ENCODE data around the gene TAT. TPM values are rescaled to one million over a fixed set of nuclear protein-coding genes. Genes with fewer than 3 reads are reported as not detected.
"Not testable (repeated sequence)": the region's sequence is repeated elsewhere in the genome, so short reads cannot be mapped to it uniquely, and the experiment has no call there.

Gene TAT
- not detected in 2 replicates for total RNA-seq (2012; rRNA removed)

- Histone ChIP-seq H3K9ac (ENCODE audit: low read depth, low read length) (no peak within 1 kb of the TSS), H3K4me1 (ENCODE audit: control insufficient read depth, insufficient read depth, low read length) (no peaks in the 10 kb centered on the region), H3K27me3 (ENCODE audit: control insufficient read depth, insufficient read depth, low read length) (peaks cover 27% of the 10 kb centered on the region), H3K4me2 (ENCODE audit: low read length) (no peak within 1 kb of the TSS), H3K4me3 (ENCODE audit: low read length) (no peak within 1 kb of the TSS), H3K36me3 (ENCODE audit: insufficient read depth, low read length) (no peaks in the 10 kb centered on the region), H3K9me3 (replicated peaks; ENCODE audit: low read length) (no peaks in the 10 kb centered on the region)
Measured at GRCh38 chr16:71576971-71577370, at the start of gene TAT. Gene TAT, minus strand, starts transcription at chr16:71577092. Its CDS starts 677 bp downstream, at chr16:71576415.

- Histone ChIP-seq H3K9ac (ENCODE audit: low read depth, low read length) (no peak within 1 kb of the TSS), H3K36me3 (ENCODE audit: insufficient read depth, low read length) (no peaks in the 10 kb centered on the region), H3K4me3 (ENCODE audit: low read length) (peak within 1 kb of the TSS; percentile 61), H3K27me3 (ENCODE audit: control insufficient read depth, insufficient read depth, low read length) (peaks cover 59% of the 10 kb centered on the region), H3K4me2 (ENCODE audit: low read length) (peak within 1 kb of the TSS; percentile 77), H3K4me1 (ENCODE audit: control insufficient read depth, insufficient read depth, low read length) (peaks cover 5% of the 10 kb centered on the region), H3K9me3 (replicated peaks; ENCODE audit: low read length) (no peaks in the 10 kb centered on the region)
Measured at GRCh38 chr16:71626018-71626857, 49.3 kb upstream of the TAT start, which contains the start of gene MARVELD3. Gene MARVELD3, plus strand, starts transcription at chr16:71626184. Its CDS starts 46 bp downstream, at chr16:71626230.

GRCh38 chr16:71625113-71625850 lies 48.4 kb upstream of the TAT start:
- H3K9ac ChIP-seq (ENCODE audit: low read depth, low read length), result no peak overlapping the region
- no peaks in the 10 kb centered on the region for H3K36me3 ChIP-seq (ENCODE audit: insufficient read depth, low read length)
- no peaks in the 10 kb centered on the region for H3K9me3 ChIP-seq (replicated peaks; ENCODE audit: low read length)
- no peak overlapping the region for H3K4me3 ChIP-seq (ENCODE audit: low read length)
- H3K4me2 ChIP-seq (ENCODE audit: low read length), result no peak overlapping the region
- H3K4me1 ChIP-seq (ENCODE audit: control insufficient read depth, insufficient read depth, low read length), result peaks cover 5% of the 10 kb centered on the region
- peaks cover 65% of the 10 kb centered on the region for H3K27me3 ChIP-seq (ENCODE audit: control insufficient read depth, insufficient read depth, low read length)

GRCh38 chr16:71623597-71623996 lies 46.7 kb upstream of the TAT start:
- Histone ChIP-seq H3K4me2 (ENCODE audit: low read length) (no peak overlapping the region), H3K9me3 (replicated peaks; ENCODE audit: low read length) (no peaks in the 10 kb centered on the region), H3K4me1 (ENCODE audit: control insufficient read depth, insufficient read depth, low read length) (peaks cover 5% of the 10 kb centered on the region), H3K36me3 (ENCODE audit: insufficient read depth, low read length) (no peaks in the 10 kb centered on the region), H3K27me3 (ENCODE audit: control insufficient read depth, insufficient read depth, low read length) (peaks cover 66% of the 10 kb centered on the region), H3K4me3 (ENCODE audit: low read length) (no peak overlapping the region), H3K9ac (ENCODE audit: low read depth, low read length) (no peak overlapping the region)

- no peak overlapping the region for H3K4me3 ChIP-seq (ENCODE audit: low read length)
- no peaks in the 10 kb centered on the region for H3K36me3 ChIP-seq (ENCODE audit: insufficient read depth, low read length)
- peaks cover 61% of the 10 kb centered on the region for H3K27me3 ChIP-seq (ENCODE audit: control insufficient read depth, insufficient read depth, low read length)
- no peak overlapping the region for H3K4me2 ChIP-seq (ENCODE audit: low read length)
- H3K9me3 ChIP-seq (replicated peaks; ENCODE audit: low read length), result no peaks in the 10 kb centered on the region
- peaks cover 5% of the 10 kb centered on the region for H3K4me1 ChIP-seq (ENCODE audit: control insufficient read depth, insufficient read depth, low read length)
- H3K9ac ChIP-seq (ENCODE audit: low read depth, low read length), result no peak overlapping the region
Measured at GRCh38 chr16:71622088-71622487, 45.2 kb upstream of the TAT start.

- no peaks in the 10 kb centered on the region for H3K36me3 ChIP-seq (ENCODE audit: insufficient read depth, low read length)
- no peak overlapping the region for H3K4me2 ChIP-seq (ENCODE audit: low read length)
- H3K27me3 ChIP-seq (ENCODE audit: control insufficient read depth, insufficient read depth, low read length), result peaks cover 34% of the 10 kb centered on the region
- H3K4me3 ChIP-seq (ENCODE audit: low read length), result no peak overlapping the region
- H3K9ac ChIP-seq (ENCODE audit: low read depth, low read length), result no peak overlapping the region
- H3K9me3 ChIP-seq (replicated peaks; ENCODE audit: low read length), result no peaks in the 10 kb centered on the region
- H3K4me1 ChIP-seq (ENCODE audit: control insufficient read depth, insufficient read depth, low read length), result no peaks in the 10 kb centered on the region
Measured at GRCh38 chr16:71618429-71618828, 41.5 kb upstream of the TAT start.

- H3K9me3 ChIP-seq (replicated peaks; ENCODE audit: low read length); H3K4me3 ChIP-seq (ENCODE audit: low read length); H3K36me3 ChIP-seq (ENCODE audit: insufficient read depth, low read length); H3K4me1 ChIP-seq (ENCODE audit: control insufficient read depth, insufficient read depth, low read length); H3K9ac ChIP-seq (ENCODE audit: low read depth, low read length); H3K4me2 ChIP-seq (ENCODE audit: low read length): not testable (repeated sequence)
- peaks cover 25% of the 10 kb centered on the region for H3K27me3 ChIP-seq (ENCODE audit: control insufficient read depth, insufficient read depth, low read length)
Measured at GRCh38 chr16:71614956-71615355, 38.1 kb upstream of the TAT start.

GRCh38 chr16:71610936-71611871 lies 34.3 kb upstream of the TAT start:
- Histone ChIP-seq H3K4me3 (ENCODE audit: low read length) (no peak overlapping the region), H3K9ac (ENCODE audit: low read depth, low read length) (no peak overlapping the region), H3K27me3 (ENCODE audit: control insufficient read depth, insufficient read depth, low read length) (peaks cover 15% of the 10 kb centered on the region), H3K9me3 (replicated peaks; ENCODE audit: low read length) (no peaks in the 10 kb centered on the region), H3K36me3 (ENCODE audit: insufficient read depth, low read length) (no peaks in the 10 kb centered on the region), H3K4me1 (ENCODE audit: control insufficient read depth, insufficient read depth, low read length) (no peaks in the 10 kb centered on the region), H3K4me2 (ENCODE audit: low read length) (peak overlapping the region; percentile 35)

- Histone ChIP-seq H3K4me2 (ENCODE audit: low read length) (no peak overlapping the region), H3K9me3 (replicated peaks; ENCODE audit: low read length) (no peaks in the 10 kb centered on the region), H3K4me1 (ENCODE audit: control insufficient read depth, insufficient read depth, low read length) (no peaks in the 10 kb centered on the region), H3K27me3 (ENCODE audit: control insufficient read depth, insufficient read depth, low read length) (peaks cover 13% of the 10 kb centered on the region), H3K4me3 (ENCODE audit: low read length) (no peak overlapping the region), H3K36me3 (ENCODE audit: insufficient read depth, low read length) (no peaks in the 10 kb centered on the region), H3K9ac (ENCODE audit: low read depth, low read length) (no peak overlapping the region)
Measured at GRCh38 chr16:71610447-71610846, 33.6 kb upstream of the TAT start.

GRCh38 chr16:71609066-71609465 lies 32.2 kb upstream of the TAT start:
- Histone ChIP-seq H3K4me3 (ENCODE audit: low read length) (no peak overlapping the region), H3K9me3 (replicated peaks; ENCODE audit: low read length) (no peaks in the 10 kb centered on the region), H3K27me3 (ENCODE audit: control insufficient read depth, insufficient read depth, low read length) (peaks cover 13% of the 10 kb centered on the region), H3K4me1 (ENCODE audit: control insufficient read depth, insufficient read depth, low read length) (no peaks in the 10 kb centered on the region), H3K4me2 (ENCODE audit: low read length) (no peak overlapping the region), H3K36me3 (ENCODE audit: insufficient read depth, low read length) (no peaks in the 10 kb centered on the region), H3K9ac (ENCODE audit: low read depth, low read length) (no peak overlapping the region)

GRCh38 chr16:71600822-71601221 lies 23.9 kb upstream of the TAT start:
- no peak overlapping the region for H3K9ac ChIP-seq (ENCODE audit: low read depth, low read length)
- H3K36me3 ChIP-seq (ENCODE audit: insufficient read depth, low read length), result no peaks in the 10 kb centered on the region
- H3K9me3 ChIP-seq (replicated peaks; ENCODE audit: low read length), result no peaks in the 10 kb centered on the region
- no peak overlapping the region for H3K4me3 ChIP-seq (ENCODE audit: low read length)
- no peak overlapping the region for H3K4me2 ChIP-seq (ENCODE audit: low read length)
- H3K4me1 ChIP-seq (ENCODE audit: control insufficient read depth, insufficient read depth, low read length), result no peaks in the 10 kb centered on the region
- no peaks in the 10 kb centered on the region for H3K27me3 ChIP-seq (ENCODE audit: control insufficient read depth, insufficient read depth, low read length)

All from skeletal muscle satellite cell (primary cell).